CD4-positive, CD25-positive, alpha-beta regulatory T cell (primary cell): Measurements from ENCODE around the gene DPY19L1. TPM values are rescaled to one million over a fixed set of nuclear protein-coding genes. Genes with fewer than 3 reads are reported as not detected.
"Not testable (repeated sequence)": the region's sequence is repeated elsewhere in the genome, so short reads cannot be mapped to it uniquely, and the experiment has no call there.

Experiments
- ATAC-seq, 2 donors: fragments of 150-1000 bp; cut with Tn5 transposase; one replicate each; pipeline ENCODE4 v1.10.0; 2021; ENCODE audit warnings: low read depth in 2 of 2, moderate number of reproducible peaks in 2 of 2, moderate library complexity in 1 of 2
- DNase-seq, 3 donors: peaks; one replicate each; pipeline versions ENCODE4 v3.0.0 to v3.0.0-alpha.2; 2012 to 2022; ENCODE audit warnings: mixed read lengths in 1 of 3
- H3K27ac ChIP-seq: one replicate; pipeline ENCODE4 v1.7.0; 2013; ENCODE audit warnings: mild to moderate bottlenecking, low read length; ENCODE audit not compliant: insufficient read depth, poor library complexity, severe bottlenecking
- H3K27me3 ChIP-seq: one replicate; pipeline ENCODE4 v1.7.0; 2013; ENCODE audit warnings: low read length; ENCODE audit not compliant: control insufficient read depth, insufficient read depth
- H3K36me3 ChIP-seq: one replicate; pipeline ENCODE4 v1.7.0; 2013; ENCODE audit warnings: mild to moderate bottlenecking, low read length, moderate library complexity; ENCODE audit not compliant: control insufficient read depth, insufficient read depth
- H3K4me1 ChIP-seq: 2 replicates; pipeline ENCODE4 v1.7.0; 2013; ENCODE audit warnings: mild to moderate bottlenecking, low read length; ENCODE audit not compliant: insufficient read depth, control insufficient read depth, poor library complexity, severe bottlenecking
- H3K4me3 ChIP-seq: one replicate; pipeline ENCODE4 v1.7.0; 2013; ENCODE audit warnings: low read depth, mild to moderate bottlenecking, low read length, moderate library complexity
- H3K9me3 ChIP-seq, 2 experiments: 1 replicate in 1 of 2; 2 replicates in 1 of 2; pipeline ENCODE4 v1.7.0; 2013; ENCODE audit warnings: low read length in 2 of 2, mild to moderate bottlenecking in 1 of 2, moderate library complexity in 1 of 2; ENCODE audit not compliant: control insufficient read depth in 2 of 2
- H3K27ac Mint-ChIP-seq, 3 donors: one replicate each; pipeline ENCODE4 v1.8.0; 2020 to 2022; ENCODE audit warnings: mild to moderate bottlenecking in 3 of 3, mixed read lengths in 3 of 3, moderate library complexity in 2 of 3
- H3K27me3 Mint-ChIP-seq: one replicate; pipeline ENCODE4 v1.8.0; 2022; ENCODE audit warnings: mild to moderate bottlenecking, mixed read lengths
- H3K36me3 Mint-ChIP-seq: one replicate; pipeline ENCODE4 v1.8.0; 2020; ENCODE audit warnings: mixed read lengths
- H3K4me1 Mint-ChIP-seq, 4 donors: one replicate each; pipeline ENCODE4 v1.8.0; 2020 to 2022; ENCODE audit warnings: mixed read lengths in 4 of 4, mild to moderate bottlenecking in 1 of 4
- H3K4me3 Mint-ChIP-seq, 4 donors: one replicate each; pipeline ENCODE4 v1.8.0; 2020 to 2022; ENCODE audit warnings: mild to moderate bottlenecking in 4 of 4, mixed read lengths in 4 of 4, moderate library complexity in 3 of 4
- H3K9me3 Mint-ChIP-seq, 7 donors: one replicate each; pipeline ENCODE4 v1.8.0; 2020 to 2022; ENCODE audit warnings: mixed read lengths in 7 of 7, mild to moderate bottlenecking in 3 of 7, moderate library complexity in 2 of 7
- polyA plus RNA-seq, 4 donors: library from polyadenylated mRNA; unstranded; fragments of 300-500 nt; fragmentation: Illumina TruSeq; gene quantifications; one replicate each; pipeline ENCODE4 v1.2.3, GENCODE V29; 2021
- total RNA-seq: library from RNA; stranded (reverse); gene quantifications from one replicate; pipeline ENCODE4 v1.2.3, GENCODE V29; 2022

The DPY19L1 gene
- total and polyA plus RNA-seq, 5 donors from 2014 or later = 0.41 to 8.3 (median 1.1) TPM

DNA sequence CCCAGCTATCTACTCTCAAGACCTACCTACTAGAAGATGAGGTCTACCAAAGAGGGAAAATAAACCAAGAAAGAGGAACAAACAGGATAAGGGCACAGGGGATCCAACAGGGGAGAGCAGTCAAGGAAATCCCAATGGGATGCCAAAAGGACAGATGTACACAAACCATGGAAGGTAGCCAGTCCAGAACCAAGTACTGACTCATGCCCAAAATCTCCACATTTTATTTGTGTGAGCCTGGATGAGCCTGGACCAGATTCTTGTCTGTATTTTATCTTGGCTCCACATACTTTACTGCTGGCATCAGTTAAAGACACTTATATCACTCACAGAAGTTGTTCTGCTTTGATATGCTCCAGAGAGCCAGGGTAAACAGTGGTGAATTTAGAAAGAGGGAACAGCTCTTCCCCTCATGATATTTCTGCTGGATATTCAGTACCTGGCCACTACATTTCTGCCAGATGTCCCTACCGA, 34.1 kb downstream of the DPY19L1 start:
- not testable (repeated sequence) for H3K36me3 Mint-ChIP-seq

DNA sequence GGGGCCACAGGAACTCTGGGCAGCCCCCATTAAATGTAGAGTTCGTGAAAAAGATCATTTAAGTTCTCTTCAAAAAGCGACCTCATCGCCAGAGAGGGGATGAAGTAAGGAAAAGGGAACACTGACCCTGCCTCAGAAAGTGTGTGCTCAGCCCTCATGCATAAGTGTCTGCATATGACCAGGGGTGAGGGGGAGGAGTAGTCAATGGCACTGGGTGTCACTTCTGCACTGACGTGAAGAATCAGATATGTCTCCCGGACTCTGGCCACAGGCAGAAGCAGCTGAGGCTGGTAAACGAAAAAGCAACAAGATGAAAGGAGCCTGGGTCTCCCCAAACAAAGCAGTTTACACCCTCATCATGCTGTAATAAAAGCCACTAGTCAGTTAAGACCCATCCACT, 39.0 kb downstream of the DPY19L1 start:
- ATAC-seq, DNase-seq, H3K36me3 Mint-ChIP-seq, H3K4me1 ChIP-seq, H3K4me1 Mint-ChIP-seq, H3K27me3 Mint-ChIP-seq, H3K9me3 Mint-ChIP-seq, H3K4me3 Mint-ChIP-seq, H3K36me3 ChIP-seq, H3K4me3 ChIP-seq, H3K9me3 ChIP-seq, H3K27ac ChIP-seq, H3K27ac Mint-ChIP-seq, H3K27me3 ChIP-seq: not testable (repeated sequence)

More for the DNA sequence above, 34.1 kb downstream of the DPY19L1 start:
- not testable (repeated sequence) for ATAC-seq, H3K4me1 ChIP-seq, H3K27ac Mint-ChIP-seq, H3K4me3 ChIP-seq, H3K27me3 ChIP-seq, H3K27ac ChIP-seq, H3K36me3 ChIP-seq, H3K9me3 ChIP-seq, DNase-seq, H3K4me1 Mint-ChIP-seq, H3K27me3 Mint-ChIP-seq, H3K4me3 Mint-ChIP-seq, H3K9me3 Mint-ChIP-seq

GRCh38 chr7:34996423-34997090, 40.7 kb downstream of the DPY19L1 start:
- H3K27ac Mint-ChIP-seq = peak overlapping the region in 1 of 3 donors; percentile 81
- H3K36me3 Mint-ChIP-seq, H3K27me3 Mint-ChIP-seq, H3K4me1 ChIP-seq, H3K27me3 ChIP-seq, H3K9me3 Mint-ChIP-seq, H3K27ac ChIP-seq, ATAC-seq, H3K4me3 Mint-ChIP-seq, DNase-seq, H3K4me3 ChIP-seq, H3K36me3 ChIP-seq, H3K9me3 ChIP-seq: not testable (repeated sequence)
- H3K4me1 Mint-ChIP-seq = peaks cover 8 to 15% (median 12%) of the 10 kb centered on the region in 4 donors

- Mint-ChIP-seq H3K27ac (no peak overlapping the region), H3K27me3 (no peaks in the 10 kb centered on the region), H3K9me3 (no peaks in the 10 kb centered on the region), H3K36me3 (peaks cover 8% of the 10 kb centered on the region), H3K4me3 (no peak overlapping the region), H3K4me1 (peaks cover 15 to 19% (median 19%) of the 10 kb centered on the region in 4 donors)
- H3K36me3 ChIP-seq = no peaks in the 10 kb centered on the region
- no peak overlapping the region for H3K27ac ChIP-seq
- H3K9me3 ChIP-seq = no peaks in the 10 kb centered on the region
- no peaks in the 10 kb centered on the region for H3K27me3 ChIP-seq
- DNase-seq (no peak), ATAC-seq (no peak)
- H3K4me3 ChIP-seq = no peak overlapping the region
- H3K4me1 ChIP-seq = peaks cover 10% of the 10 kb centered on the region
Measured at GRCh38 chr7:34995757-34996156, 41.5 kb downstream of the DPY19L1 start.

- Histone ChIP-seq H3K4me3 (peak overlapping the region; percentile 68), H3K36me3 (no peaks in the 10 kb centered on the region), H3K27ac (peak overlapping the region; percentile 76), H3K4me1 (peaks cover 10% of the 10 kb centered on the region), H3K27me3 (no peaks in the 10 kb centered on the region), H3K9me3 (no peaks in the 10 kb centered on the region)
- DNase-seq (peak; percentile 6 to 83 (median 55)), ATAC-seq (peak; percentile 95 to 96)
- no peaks in the 10 kb centered on the region for H3K9me3 Mint-ChIP-seq
- H3K27ac Mint-ChIP-seq = peak overlapping the region; percentile 23 to 98 (median 90)
- H3K36me3 Mint-ChIP-seq = no peaks in the 10 kb centered on the region
- H3K4me3 Mint-ChIP-seq = peak overlapping the region; percentile 28 to 87 (median 76)
- peaks cover 20 to 27% (median 22%) of the 10 kb centered on the region in 4 donors for H3K4me1 Mint-ChIP-seq
- H3K27me3 Mint-ChIP-seq = no peaks in the 10 kb centered on the region
Measured at GRCh38 chr7:34991938-34992840, 45.1 kb downstream of the DPY19L1 start.

GRCh38 chr7:34988442-34989125, 48.7 kb downstream of the DPY19L1 start:
- H3K4me1 Mint-ChIP-seq = peaks cover 20 to 27% (median 22%) of the 10 kb centered on the region in 4 donors
- not testable (repeated sequence) for H3K9me3 Mint-ChIP-seq, H3K27ac Mint-ChIP-seq, H3K9me3 ChIP-seq, H3K27me3 ChIP-seq, H3K4me3 ChIP-seq, ATAC-seq, H3K4me3 Mint-ChIP-seq, DNase-seq, H3K27me3 Mint-ChIP-seq, H3K36me3 Mint-ChIP-seq, H3K36me3 ChIP-seq, H3K27ac ChIP-seq
- peaks cover 10% of the 10 kb centered on the region for H3K4me1 ChIP-seq

DNA sequence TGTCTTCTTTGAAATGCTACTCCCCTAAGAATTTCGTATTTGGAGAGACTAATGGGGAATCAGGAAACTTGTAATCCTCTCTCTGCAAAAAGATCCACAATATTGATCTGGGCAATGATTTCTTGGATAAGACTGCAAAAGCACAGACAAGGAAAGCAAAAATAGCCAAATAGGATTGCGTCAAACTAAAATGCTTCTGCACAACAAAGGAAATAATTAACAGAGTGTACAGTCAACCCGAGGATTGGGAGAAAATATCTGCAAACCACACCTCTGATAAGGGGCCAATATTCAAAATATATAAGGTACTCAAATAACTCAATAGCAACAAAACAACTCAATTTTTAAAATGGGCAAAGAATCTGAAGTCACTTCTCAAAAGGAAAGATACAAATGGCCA, 52.1 kb downstream of the DPY19L1 start:
- not testable (repeated sequence) for H3K4me1 ChIP-seq, H3K27me3 Mint-ChIP-seq, H3K4me1 Mint-ChIP-seq, H3K9me3 ChIP-seq, H3K27ac Mint-ChIP-seq, H3K9me3 Mint-ChIP-seq, H3K27ac ChIP-seq, H3K27me3 ChIP-seq, H3K4me3 Mint-ChIP-seq, H3K4me3 ChIP-seq, H3K36me3 ChIP-seq, DNase-seq, H3K36me3 Mint-ChIP-seq, ATAC-seq
